ENCODE data around the gene CD209.
A peak's percentile ranks its signal among the peaks of the same experiment; 100 is the strongest.

The CD209 gene

GRCh38 chr19:7701654-7702457 is 45.5 kb downstream of the CD209 start, which contains the start of gene FCER2:
TSS of gene FCER2 (minus strand) at chr19:7702131. CDS start at chr19:7699760, 2,371 bp downstream.
- Histone ChIP-seq H2BK5ac (ENCODE audit: low read length) (no peak within 1 kb of the TSS), H3K56ac (ENCODE audit: low read length) (no peak within 1 kb of the TSS), H2AK5ac (ENCODE audit: low read length) (no peak within 1 kb of the TSS), H2BK15ac (replicated peaks; ENCODE audit: low read depth) (no peak within 1 kb of the TSS), H3K4ac (ENCODE audit: low read depth, low read length) (no peak within 1 kb of the TSS), H4K8ac (ENCODE audit: low read depth, low read length) (no peak within 1 kb of the TSS), H3K27me3 (ENCODE audit: insufficient read depth, low read length, poor library complexity) (no peaks in the 10 kb centered on the region), H3K79me2 (ENCODE audit: control insufficient read depth, insufficient read depth, low read length) (no peaks in the 10 kb centered on the region), H3K79me1 (ENCODE audit: low read length) (no peaks in the 10 kb centered on the region), H3K27ac (ENCODE audit: low read depth, low read length) (no peak within 1 kb of the TSS), H3K23ac (ENCODE audit: low read length) (no peak within 1 kb of the TSS), H3K36me3 (ENCODE audit: control insufficient read depth, insufficient read depth, low read length) (no peaks in the 10 kb centered on the region), H3K4me2 (ENCODE audit: low read length) (no peak within 1 kb of the TSS), H3K4me1 (ENCODE audit: control insufficient read depth, low read depth, low read length) (no peaks in the 10 kb centered on the region), H3K18ac (ENCODE audit: low read length) (no peak within 1 kb of the TSS), H3K4me3 (ENCODE audit: low read length) (no peak within 1 kb of the TSS), H3K9ac (ENCODE audit: low read length) (no peak within 1 kb of the TSS), H2BK120ac (ENCODE audit: low read depth, low read length) (no peak within 1 kb of the TSS), H4K5ac (ENCODE audit: low read length) (no peak within 1 kb of the TSS)
- no CpG with 5 or more reads among the region's 20 CpGs for WGBS (ENCODE audit: extremely low coverage, insufficient coverage, low lambda C conversion rate)
- DNase-seq: no peak

GRCh38 chr19:7701049-7701653 is 46.2 kb downstream of the CD209 start:
- no peak overlapping the region for H3K27ac ChIP-seq (ENCODE audit: low read depth, low read length)
- no peak for DNase-seq
- no peak overlapping the region for H4K8ac ChIP-seq (ENCODE audit: low read depth, low read length)
- H3K18ac ChIP-seq (ENCODE audit: low read length): no peak overlapping the region
- no peak overlapping the region for H3K9ac ChIP-seq (ENCODE audit: low read length)
- no peak overlapping the region for H2BK5ac ChIP-seq (ENCODE audit: low read length)
- H3K4me3 ChIP-seq (ENCODE audit: low read length): no peak overlapping the region
- no peak overlapping the region for H2BK120ac ChIP-seq (ENCODE audit: low read depth, low read length)
- WGBS (ENCODE audit: extremely low coverage, insufficient coverage, low lambda C conversion rate): no CpG with 5 or more reads among the region's 12 CpGs
- no peaks in the 10 kb centered on the region for H3K36me3 ChIP-seq (ENCODE audit: control insufficient read depth, insufficient read depth, low read length)
- no peak overlapping the region for H2BK15ac ChIP-seq (replicated peaks; ENCODE audit: low read depth)
- H2AK5ac ChIP-seq (ENCODE audit: low read length): no peak overlapping the region
- H3K79me1 ChIP-seq (ENCODE audit: low read length): no peaks in the 10 kb centered on the region
- no peak overlapping the region for H3K56ac ChIP-seq (ENCODE audit: low read length)
- H3K4ac ChIP-seq (ENCODE audit: low read depth, low read length): no peak overlapping the region
- H3K4me1 ChIP-seq (ENCODE audit: control insufficient read depth, low read depth, low read length): no peaks in the 10 kb centered on the region
- H3K4me2 ChIP-seq (ENCODE audit: low read length): no peak overlapping the region
- no peaks in the 10 kb centered on the region for H3K27me3 ChIP-seq (ENCODE audit: insufficient read depth, low read length, poor library complexity)
- H3K23ac ChIP-seq (ENCODE audit: low read length): no peak overlapping the region
- no peak overlapping the region for H4K5ac ChIP-seq (ENCODE audit: low read length)
- H3K79me2 ChIP-seq (ENCODE audit: control insufficient read depth, insufficient read depth, low read length): no peaks in the 10 kb centered on the region

- Histone ChIP-seq H4K5ac (ENCODE audit: low read length) (no peak overlapping the region), H2BK5ac (ENCODE audit: low read length) (no peak overlapping the region), H3K9ac (ENCODE audit: low read length) (no peak overlapping the region), H3K27ac (ENCODE audit: low read depth, low read length) (no peak overlapping the region), H3K36me3 (ENCODE audit: control insufficient read depth, insufficient read depth, low read length) (no peaks in the 10 kb centered on the region), H3K4me1 (ENCODE audit: control insufficient read depth, low read depth, low read length) (no peaks in the 10 kb centered on the region), H2AK5ac (ENCODE audit: low read length) (no peak overlapping the region), H3K4ac (ENCODE audit: low read depth, low read length) (no peak overlapping the region), H4K8ac (ENCODE audit: low read depth, low read length) (no peak overlapping the region), H3K79me2 (ENCODE audit: control insufficient read depth, insufficient read depth, low read length) (no peaks in the 10 kb centered on the region), H3K79me1 (ENCODE audit: low read length) (no peaks in the 10 kb centered on the region), H2BK15ac (replicated peaks; ENCODE audit: low read depth) (no peak overlapping the region), H3K27me3 (ENCODE audit: insufficient read depth, low read length, poor library complexity) (no peaks in the 10 kb centered on the region), H3K18ac (ENCODE audit: low read length) (no peak overlapping the region), H3K4me3 (ENCODE audit: low read length) (no peak overlapping the region), H3K56ac (ENCODE audit: low read length) (no peak overlapping the region), H3K4me2 (ENCODE audit: low read length) (no peak overlapping the region), H2BK120ac (ENCODE audit: low read depth, low read length) (no peak overlapping the region), H3K23ac (ENCODE audit: low read length) (no peak overlapping the region)
- no CpG with 5 or more reads among the region's 15 CpGs for WGBS (ENCODE audit: extremely low coverage, insufficient coverage, low lambda C conversion rate)
- peak; percentile 7 for DNase-seq
Observed at GRCh38 chr19:7699417-7700401, 47.6 kb downstream of the CD209 start.

- Histone ChIP-seq H3K36me3 (ENCODE audit: control insufficient read depth, insufficient read depth, low read length) (no peaks in the 10 kb centered on the region), H2BK15ac (replicated peaks; ENCODE audit: low read depth) (no peak overlapping the region), H3K27ac (ENCODE audit: low read depth, low read length) (no peak overlapping the region), H3K9ac (ENCODE audit: low read length) (no peak overlapping the region), H3K4ac (ENCODE audit: low read depth, low read length) (no peak overlapping the region), H3K4me3 (ENCODE audit: low read length) (no peak overlapping the region), H3K27me3 (ENCODE audit: insufficient read depth, low read length, poor library complexity) (no peaks in the 10 kb centered on the region), H3K4me1 (ENCODE audit: control insufficient read depth, low read depth, low read length) (no peaks in the 10 kb centered on the region), H3K23ac (ENCODE audit: low read length) (no peak overlapping the region), H4K8ac (ENCODE audit: low read depth, low read length) (no peak overlapping the region), H3K18ac (ENCODE audit: low read length) (no peak overlapping the region), H2BK5ac (ENCODE audit: low read length) (no peak overlapping the region), H3K79me1 (ENCODE audit: low read length) (no peaks in the 10 kb centered on the region), H2BK120ac (ENCODE audit: low read depth, low read length) (no peak overlapping the region), H4K5ac (ENCODE audit: low read length) (no peak overlapping the region), H3K4me2 (ENCODE audit: low read length) (no peak overlapping the region), H2AK5ac (ENCODE audit: low read length) (no peak overlapping the region), H3K56ac (ENCODE audit: low read length) (no peak overlapping the region), H3K79me2 (ENCODE audit: control insufficient read depth, insufficient read depth, low read length) (no peaks in the 10 kb centered on the region)
- no peak for DNase-seq
- no CpG with 5 or more reads among the region's 2 CpGs for WGBS (ENCODE audit: extremely low coverage, insufficient coverage, low lambda C conversion rate)
Observed at GRCh38 chr19:7699003-7699402, 48.3 kb downstream of the CD209 start.

GRCh38 chr19:7698583-7698982 is 48.8 kb downstream of the CD209 start:
- no CpG with 5 or more reads among the region's 11 CpGs for WGBS (ENCODE audit: extremely low coverage, insufficient coverage, low lambda C conversion rate)
- H3K4me3 ChIP-seq (ENCODE audit: low read length): no peak overlapping the region
- no peak overlapping the region for H4K5ac ChIP-seq (ENCODE audit: low read length)

More at GRCh38 chr19:7698583-7698982, 48.8 kb downstream of the CD209 start:
- Histone ChIP-seq H2BK5ac (ENCODE audit: low read length) (no peak overlapping the region), H3K4me1 (ENCODE audit: control insufficient read depth, low read depth, low read length) (no peaks in the 10 kb centered on the region), H3K36me3 (ENCODE audit: control insufficient read depth, insufficient read depth, low read length) (no peaks in the 10 kb centered on the region), H3K9ac (ENCODE audit: low read length) (no peak overlapping the region), H3K23ac (ENCODE audit: low read length) (no peak overlapping the region), H2BK15ac (replicated peaks; ENCODE audit: low read depth) (no peak overlapping the region), H2AK5ac (ENCODE audit: low read length) (no peak overlapping the region), H2BK120ac (ENCODE audit: low read depth, low read length) (no peak overlapping the region), H3K4me2 (ENCODE audit: low read length) (no peak overlapping the region), H3K79me1 (ENCODE audit: low read length) (no peaks in the 10 kb centered on the region), H3K56ac (ENCODE audit: low read length) (peak overlapping the region; percentile 3), H3K27me3 (ENCODE audit: insufficient read depth, low read length, poor library complexity) (no peaks in the 10 kb centered on the region), H4K8ac (ENCODE audit: low read depth, low read length) (no peak overlapping the region), H3K79me2 (ENCODE audit: control insufficient read depth, insufficient read depth, low read length) (no peaks in the 10 kb centered on the region), H3K27ac (ENCODE audit: low read depth, low read length) (no peak overlapping the region), H3K4ac (ENCODE audit: low read depth, low read length) (no peak overlapping the region), H3K18ac (ENCODE audit: low read length) (no peak overlapping the region)
- DNase-seq: no peak
